Suppressor macrophage treated with lipopolysaccharide for 1 hour (primary cell): Measurements from ENCODE around the gene FPGS.

ENCODE experiments used
- DNase-seq, 3 donors: peaks; one replicate each; pipeline ENCODE4 v3.0.0-alpha.2; 2020 to 2022

The FPGS gene

DNA sequence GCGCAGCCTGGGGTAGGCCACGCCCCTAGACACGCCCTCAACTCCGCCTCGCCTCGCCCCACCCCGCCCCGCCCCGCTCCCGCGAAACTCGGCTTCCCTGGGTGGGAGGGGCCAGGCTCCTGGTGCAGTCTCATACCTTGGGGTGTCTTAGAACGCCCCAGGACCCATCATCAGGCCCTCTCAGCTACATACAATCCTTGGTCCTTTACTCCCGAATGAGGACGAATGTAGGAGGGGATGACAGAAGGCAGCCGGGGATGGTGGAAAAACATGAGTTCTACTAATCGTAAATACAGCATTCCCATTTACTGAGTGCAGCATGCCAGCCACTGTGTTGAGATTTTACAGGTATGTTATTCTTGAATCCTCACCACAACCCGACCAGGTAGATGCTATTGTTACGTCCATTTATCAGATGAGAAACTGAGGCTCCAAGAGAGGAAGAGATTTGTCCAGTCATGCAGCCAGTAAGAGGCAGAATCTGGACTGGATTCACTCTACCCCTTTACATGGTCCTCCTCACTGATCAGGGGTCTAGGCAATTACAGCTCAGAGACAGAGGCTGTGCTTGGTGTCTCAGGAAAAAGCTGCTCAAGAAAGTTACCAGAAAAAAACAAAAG, 31.0 kb upstream of the FPGS start:
- DNase-seq: no peak

DNA sequence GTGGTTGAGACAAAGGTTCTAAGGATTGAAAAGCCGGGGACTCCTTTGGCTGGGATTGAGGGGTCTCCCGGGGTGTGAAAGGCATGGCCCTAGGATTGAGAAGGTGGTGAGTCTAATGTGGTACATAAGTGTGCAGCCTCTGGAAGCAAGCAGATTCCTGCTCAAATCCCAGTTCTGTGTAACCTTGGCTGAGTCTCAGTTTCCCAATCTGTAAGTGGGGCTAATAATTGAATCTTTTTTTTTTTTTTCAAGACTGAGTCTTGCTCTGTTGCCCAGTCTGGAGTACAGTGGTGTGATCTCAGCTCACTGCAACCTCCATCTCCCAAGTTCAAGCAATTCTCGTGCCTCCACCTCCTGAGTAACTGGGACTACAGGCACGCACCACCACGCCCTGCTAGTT, 30.1 kb upstream of the FPGS start:
- no peak for DNase-seq

DNA sequence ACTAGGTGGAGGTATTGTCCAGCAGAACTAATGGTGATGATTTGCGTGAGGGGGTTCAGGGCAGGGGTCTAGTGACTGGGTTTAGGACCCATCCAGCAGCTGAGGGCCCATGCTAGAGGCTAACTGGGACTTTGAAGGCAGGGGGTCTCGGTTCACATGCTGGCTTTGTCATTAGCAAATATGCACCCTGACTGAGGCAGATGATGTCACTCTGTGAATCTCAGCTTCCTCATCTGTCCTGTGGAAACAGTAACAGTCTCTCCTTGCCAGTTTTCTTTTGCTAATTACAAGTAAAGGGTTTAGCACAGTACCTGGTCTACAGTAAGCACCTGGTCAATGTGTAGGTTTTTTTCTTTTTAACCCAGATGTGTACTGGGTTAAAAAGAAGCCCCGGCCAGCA, 29.4 kb upstream of the FPGS start:
- DNase-seq: peak; percentile 53 to 70 (median 65)

DNA sequence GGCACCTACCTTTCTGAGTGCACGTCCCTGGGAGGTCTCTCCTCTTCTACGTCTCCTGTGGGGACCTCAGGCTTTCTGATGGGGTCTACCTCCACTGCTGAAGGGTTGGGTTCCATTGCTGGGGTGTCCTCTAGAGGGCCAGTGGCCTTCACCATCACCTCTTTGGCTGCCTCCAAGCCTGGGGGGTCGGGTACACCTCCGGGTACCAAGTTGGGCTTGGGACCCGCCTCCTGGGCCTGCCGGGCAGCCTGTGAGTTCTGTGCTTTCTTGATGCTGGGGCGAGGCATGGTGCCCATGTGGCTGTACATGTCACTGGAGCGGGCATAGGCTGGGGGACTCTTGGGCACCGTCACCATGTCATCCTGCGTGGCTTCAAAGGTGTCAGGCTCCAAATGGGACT, 28.7 kb upstream of the FPGS start:
- no peak for DNase-seq

DNA sequence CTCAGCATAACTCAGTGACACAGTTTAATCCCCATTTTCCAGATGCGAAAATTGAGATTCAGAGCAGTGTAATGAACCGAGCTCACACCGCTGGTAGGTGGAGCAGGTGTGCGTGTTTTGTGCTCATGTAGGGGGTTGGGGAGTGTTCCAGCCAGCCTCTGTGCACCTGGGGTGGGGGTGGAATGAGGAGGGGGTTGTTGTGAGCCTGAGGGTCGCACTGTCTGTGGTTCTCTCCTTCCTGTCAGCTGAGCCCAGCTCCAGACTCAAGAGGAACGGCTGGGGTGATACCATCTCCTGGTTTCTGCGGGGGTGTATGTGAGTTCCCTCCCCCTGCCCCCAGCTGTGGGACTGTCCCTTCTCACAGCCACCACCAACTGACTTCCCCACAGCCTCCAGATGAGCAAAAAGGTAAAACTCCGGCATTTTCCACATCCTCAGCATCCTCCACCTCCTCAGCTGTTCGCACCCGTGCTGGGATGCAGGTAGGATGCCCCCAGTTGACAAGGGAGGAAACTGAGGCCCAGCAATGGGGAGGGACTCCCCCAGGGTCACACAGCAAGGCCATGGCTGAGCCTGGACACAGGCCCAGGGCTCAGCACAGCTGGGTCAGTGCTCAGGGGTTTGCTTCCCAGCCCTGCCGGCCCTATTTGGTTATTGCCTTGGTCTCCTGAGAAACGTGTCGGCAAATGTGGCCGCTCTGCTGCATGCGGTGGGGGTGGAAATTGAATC, 26.3 kb upstream of the FPGS start:
- peak; percentile 89 to 93 (median 89) for DNase-seq

DNA sequence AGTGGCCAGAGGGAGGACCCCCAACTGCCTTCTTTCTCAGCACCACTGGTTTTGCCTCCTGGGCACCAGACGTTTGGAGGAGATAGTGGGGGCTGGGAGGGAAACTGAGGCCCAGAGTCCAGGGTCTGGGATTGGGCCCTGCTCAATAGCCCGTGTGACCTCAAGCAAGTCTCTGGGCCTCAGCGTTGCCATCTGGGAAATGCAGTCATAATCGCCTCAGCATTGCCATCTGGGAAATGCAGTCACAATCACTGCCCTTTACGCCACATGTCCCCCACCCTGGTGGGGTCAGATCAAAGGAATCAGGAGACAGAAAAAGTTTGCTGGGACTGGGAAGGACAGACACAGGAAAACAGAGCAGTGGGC, 25.8 kb upstream of the FPGS start:
- peak in 1 of 3 donors; percentile 41 for DNase-seq

DNA sequence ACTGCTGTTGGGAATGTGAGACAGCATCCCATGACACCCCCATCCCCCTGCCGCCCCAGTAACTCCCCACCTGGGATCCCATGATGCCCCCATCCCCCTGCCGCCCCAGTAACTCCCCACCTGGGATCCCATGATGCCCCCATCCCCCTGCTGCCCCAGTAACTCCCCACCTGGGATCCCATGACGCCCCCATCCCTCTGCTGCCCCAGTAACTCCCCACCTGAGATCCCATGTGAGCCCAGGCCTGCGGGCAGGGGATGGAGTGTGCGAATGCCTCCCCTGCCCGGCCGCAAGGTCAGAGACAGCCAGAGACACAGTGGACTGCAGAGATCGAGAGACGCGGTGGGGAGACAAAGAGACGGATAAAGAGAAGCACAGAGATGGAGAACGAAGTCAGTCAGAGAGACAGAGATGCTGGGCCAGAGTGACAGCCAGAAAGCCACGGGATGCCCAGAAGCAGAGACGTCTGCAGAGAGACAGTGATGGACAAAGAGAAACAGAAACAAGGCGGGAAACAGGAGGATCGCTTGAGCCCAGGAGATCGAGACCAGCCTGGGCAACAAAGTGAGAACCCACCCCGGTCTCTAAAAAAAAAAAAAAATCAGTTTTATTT, 25.2 kb upstream of the FPGS start:
- peak in 1 of 3 donors; percentile 20 for DNase-seq

DNA sequence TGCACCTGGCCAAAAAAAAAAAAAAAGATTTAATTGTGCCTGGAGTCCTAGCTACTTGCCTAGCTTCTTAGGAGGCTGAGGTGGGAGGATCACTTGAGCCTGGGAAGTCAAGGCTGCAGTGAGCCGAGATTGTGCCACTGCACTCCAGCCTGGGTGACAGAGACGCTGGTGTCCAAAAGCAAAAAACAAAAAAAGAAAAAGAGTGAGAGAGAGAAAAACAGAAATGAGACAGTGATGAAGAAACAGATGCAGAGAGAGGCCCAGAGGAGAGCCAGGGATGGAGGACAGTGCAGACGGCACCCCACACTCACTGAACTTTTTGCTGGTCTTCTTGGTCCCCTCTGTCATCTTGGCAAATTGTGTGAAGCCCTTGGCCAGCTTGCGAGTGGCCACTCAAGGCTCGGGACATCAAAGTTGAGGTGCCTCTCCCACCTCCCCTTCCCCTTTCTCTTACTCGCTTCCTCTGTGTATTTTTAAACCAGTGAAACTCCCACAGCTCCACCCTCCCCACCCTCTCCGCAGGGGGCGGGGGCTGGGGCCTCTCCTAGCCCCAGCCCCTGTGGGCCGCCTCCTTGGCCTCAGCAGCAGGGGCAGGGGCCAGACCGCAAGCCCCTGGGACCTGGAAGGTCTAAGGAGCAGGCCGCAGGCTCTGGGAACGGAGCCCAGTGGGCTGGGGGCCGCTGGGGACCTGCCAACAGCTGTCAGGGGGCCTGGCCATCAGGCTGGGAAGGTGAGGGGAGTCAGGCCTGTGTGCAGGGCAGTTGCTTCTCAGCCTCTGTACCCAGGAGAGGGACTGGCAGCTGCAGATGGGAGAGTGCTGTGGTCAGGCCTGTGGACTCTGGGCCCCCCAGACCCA, 24.2 kb upstream of the FPGS start, which contains the start of gene SH2D3C:
Gene SH2D3C, minus strand, starts transcription at position 387 of the 856 bp plus-strand sequence. Its CDS starts 39 bp downstream, at position 348.
- DNase-seq: peak; percentile 39 to 62 (median 52)

DNA sequence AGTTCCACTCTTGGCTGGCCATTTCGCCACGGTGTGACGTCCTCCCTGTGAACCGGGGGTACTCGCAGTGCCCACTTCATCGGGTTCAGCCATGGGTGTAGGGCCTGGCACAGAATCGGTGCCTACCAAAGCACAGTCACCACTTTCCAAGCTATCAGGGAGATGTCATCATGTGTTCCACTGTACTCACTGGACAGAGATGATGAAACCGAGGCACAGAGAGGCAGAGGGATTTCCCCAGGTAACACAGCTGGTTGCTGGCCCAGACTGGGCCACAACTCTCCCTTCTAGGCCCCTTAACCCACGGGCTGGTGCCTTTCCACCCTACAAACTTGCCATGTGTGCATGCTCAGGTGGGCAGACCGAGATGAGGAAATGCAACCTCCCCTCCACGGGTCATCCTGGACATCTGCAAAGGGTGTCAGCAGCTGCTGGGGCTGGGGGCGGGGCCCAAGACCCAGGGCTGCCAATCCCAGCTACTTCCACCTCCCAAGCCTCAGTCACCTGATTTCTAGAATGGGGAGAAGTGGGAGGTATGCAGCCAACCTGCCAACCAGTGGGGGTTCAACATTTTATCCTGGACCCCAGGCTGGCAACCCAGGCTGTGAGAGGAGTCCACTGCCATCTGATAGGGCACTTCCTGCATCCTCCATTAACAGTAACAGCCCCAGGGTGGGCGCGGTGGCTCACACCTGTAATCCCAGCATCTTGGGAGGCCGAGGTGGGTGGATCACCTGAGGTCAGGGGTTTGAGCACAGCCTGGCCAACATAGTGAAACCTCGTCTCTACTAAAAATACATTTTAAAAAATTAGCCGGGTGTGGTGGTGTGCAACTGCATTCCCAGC, 23.3 kb upstream of the FPGS start:
- peak; percentile 86 to 91 (median 87) for DNase-seq

DNA sequence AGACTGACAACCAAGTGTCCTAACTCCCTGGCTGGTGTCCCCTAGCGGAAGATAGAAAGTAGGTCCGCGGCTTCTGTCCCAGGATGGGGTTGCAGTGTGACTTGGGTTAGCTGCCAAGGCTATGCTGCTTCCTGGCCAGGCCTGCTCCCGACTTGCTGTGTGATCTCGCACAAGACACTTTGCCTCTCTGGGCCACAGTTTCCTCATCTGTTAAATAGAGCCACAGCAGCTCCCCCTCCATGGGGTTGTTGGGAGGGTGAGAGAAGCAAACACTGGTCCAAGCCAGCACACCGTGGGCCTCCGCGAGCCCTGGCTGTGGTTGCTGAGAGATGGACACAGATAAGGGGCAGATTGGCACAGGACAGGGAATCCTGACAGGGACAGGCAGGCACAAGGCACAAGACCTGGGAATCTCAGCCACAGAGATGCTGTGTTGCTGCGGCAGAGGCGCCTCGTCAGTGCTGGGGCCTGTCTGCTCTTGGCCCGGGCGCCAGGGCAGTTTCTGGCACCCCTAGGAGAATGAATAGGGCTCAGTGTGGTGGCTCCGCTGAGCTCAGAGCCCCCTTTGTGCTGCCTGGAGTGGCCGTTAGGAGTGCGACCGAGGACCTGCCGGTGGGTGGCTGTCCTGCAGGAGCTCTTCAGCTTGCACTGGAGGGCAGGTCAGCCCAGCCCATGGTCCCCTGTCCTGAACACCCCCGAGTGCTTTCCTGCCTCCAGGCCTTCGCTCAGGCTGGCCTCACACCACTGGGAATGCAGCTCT, 22.4 kb upstream of the FPGS start:
- DNase-seq: no peak

DNA sequence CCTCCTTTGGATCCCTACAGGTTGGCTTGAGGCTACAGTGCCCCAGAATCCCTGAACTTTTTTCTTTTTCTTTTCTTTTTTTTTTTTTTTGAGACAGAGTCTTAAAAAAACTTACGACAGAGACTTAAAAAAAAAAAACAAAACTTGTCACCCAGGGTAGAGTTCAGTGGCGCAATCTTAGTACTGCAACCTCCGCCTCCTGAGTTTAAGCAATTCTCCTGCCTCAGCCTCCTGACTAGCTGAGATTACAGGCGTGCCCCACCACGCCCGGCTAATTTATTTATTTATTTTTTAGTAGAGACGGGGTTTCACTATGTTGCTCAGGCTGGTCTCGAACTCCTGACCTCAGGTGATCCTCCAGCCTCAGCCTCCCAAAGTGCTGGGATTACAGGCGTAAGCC, 21.8 kb upstream of the FPGS start:
- peak; percentile 66 to 75 (median 73) for DNase-seq

DNA sequence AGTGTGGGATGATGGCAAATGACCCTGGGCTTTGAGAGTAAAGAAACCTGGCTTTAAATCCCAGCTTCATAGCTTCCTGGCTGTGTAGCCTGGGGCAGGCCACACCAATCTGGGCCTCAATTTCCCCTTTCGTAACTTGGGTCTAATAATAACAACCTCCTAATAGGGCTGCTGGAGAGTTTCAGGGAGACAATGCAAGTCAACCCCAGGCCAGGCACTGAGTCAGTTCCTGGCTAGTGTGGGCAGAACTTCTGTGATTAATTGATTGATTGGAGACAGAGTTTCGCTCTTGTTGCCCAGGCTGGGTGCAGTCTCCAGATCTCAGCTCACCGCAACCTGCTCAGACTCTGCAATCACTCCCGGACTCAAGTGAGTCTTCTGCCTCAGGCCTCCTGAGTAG, 20.9 kb upstream of the FPGS start:
- peak in 2 of 3 donors; percentile 35 to 57 for DNase-seq

DNA sequence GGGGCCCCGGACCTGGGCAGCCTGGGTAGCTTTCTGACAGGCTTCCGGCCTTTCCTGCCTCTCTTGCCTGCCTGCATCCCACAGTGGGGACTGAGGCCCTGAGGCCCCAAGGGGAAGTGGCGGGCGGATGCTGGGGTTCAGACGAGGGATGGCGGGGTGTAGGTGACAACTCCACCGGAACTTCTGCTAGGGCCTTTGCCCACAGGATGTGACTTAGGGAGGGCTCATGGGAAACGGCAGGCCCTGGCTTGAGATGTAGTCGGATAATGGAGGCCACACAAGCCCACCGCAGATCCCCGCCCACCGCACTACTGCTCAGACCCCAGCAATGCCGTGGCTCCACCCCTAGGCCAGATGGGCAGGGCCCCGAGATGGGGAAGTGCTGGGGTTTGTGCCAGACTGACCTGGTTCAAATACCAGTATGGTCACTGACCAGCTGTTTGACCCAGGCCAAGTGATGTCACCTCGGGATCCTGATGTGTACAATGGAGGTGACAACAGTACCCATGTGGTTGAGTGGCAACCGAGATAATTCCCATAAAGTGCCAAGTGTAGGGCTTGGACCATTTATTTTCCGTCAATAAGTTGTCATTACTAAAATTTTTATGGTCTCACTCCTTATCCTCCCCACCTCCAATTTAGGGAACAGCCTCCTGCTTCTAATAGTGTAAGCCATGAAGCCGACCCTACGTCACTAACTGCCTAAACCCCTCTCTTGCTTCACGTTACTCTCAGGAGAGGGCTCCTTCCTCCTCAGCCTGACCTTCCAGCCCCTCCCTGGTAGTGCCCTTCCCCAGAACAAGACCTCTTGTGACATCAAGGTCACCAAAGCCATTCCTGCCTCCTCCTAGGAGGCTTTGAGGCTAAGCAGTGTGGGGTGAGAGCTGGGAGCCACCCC, 19.3 kb upstream of the FPGS start:
- peak; percentile 57 to 69 (median 63) for DNase-seq

DNA sequence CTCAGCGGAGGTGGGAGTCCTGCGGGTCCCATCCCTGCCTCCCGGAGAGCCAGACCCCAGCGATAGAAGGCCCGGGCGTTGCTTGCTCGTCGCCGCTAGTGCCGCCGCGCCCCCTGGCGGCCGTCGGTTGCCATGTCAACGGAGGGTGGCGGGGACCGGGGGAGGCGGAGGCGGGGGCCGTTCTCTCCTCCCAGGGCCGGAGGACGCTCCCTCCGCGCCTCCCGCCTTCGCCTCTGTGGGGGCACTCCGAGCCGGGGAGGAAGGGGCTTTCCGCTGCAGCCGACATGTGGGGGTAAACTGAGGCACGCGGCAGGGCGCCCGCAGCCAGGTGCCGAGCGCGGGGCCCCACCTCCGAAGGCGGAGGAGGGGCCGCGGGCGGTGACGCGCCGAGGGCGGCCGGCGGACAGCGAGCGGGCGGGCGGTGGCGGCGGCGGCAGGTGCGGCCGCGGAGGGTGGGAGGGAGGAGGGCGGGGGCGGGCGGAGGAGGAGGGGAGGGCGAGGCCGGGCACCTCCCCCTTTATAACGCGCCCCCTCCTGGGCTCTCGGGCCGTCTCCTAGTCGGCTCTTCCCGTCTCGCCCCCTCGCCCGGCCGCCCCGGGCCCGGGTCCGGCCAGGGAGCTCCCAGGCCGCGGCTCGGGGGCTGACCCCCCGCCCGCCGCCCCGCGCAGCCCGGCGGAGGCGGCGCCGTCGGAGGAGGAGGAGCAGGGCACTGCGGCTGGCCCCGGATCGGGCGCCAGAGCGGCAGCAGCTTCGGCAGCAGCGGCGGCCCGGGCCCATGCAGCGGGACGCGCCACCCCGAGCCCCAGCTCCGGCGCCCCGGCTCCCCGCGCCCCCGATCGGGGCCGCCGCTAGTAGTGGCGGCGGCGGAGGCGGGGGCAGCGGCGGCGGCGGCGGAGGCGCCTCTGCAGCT, 17.4 kb upstream of the FPGS start:
- peak; percentile 83 to 94 (median 90) for DNase-seq

DNA sequence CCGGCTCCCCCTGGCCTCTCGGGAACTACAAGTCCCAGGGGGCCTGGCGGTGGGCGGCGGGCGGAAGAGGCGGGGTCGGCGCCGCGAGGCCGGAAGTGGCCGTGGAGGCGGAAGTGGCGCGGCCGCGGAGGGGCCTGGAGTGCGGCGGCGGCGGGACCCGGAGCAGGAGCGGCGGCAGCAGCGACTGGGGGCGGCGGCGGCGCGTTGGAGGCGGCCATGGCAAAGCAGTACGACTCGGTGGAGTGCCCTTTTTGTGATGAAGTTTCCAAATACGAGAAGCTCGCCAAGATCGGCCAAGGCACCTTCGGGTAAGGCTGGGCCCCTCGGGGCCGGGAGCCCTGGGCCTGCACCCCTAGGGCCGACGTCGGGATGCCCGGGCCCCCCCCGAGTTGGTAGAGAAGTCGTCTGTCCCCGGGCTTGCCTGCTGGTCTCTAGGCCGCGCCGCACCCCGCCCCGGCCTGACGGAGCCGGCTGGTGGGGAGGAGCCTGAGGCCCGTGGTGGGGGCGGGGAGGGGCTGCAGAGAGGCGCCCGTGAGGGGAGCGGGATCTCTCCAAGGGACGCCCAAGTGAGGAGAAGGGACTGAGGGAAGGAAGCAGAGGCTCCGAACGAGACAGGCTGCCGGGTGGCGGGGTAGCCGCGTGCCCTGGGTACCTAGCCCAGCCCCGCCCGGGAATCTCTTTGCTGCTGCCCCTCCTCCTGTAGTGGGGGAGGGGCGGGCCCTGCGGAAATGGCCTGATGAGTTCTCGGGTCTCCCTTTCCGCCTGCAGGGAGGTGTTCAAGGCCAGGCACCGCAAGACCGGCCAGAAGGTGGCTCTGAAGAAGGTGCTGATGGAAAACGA, 16.5 kb upstream of the FPGS start, which contains the start of gene CDK9:
Gene CDK9, plus strand, starts transcription at position 102 of the 840 bp plus-strand sequence. Its CDS starts 115 bp downstream, at position 217.
- DNase-seq: peak; percentile 94 to 98 (median 97)

DNA sequence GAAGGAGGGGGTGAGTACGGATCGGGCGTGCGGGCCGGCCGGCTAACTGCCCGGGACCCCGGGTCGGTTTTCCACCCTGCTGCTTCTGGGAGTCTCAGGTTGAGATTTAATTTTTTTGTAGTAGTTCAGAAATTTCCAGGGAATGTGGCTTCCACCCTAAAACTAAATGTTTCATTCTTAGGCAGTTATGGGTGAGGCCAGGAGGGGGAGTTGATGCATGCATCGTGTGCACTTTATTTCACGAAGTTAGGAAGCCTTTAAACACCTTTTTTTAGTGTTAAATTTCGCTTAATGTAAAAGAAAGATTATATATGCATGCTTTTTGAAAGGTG, 15.9 kb upstream of the FPGS start:
- peak; percentile 32 to 44 (median 37) for DNase-seq

DNA sequence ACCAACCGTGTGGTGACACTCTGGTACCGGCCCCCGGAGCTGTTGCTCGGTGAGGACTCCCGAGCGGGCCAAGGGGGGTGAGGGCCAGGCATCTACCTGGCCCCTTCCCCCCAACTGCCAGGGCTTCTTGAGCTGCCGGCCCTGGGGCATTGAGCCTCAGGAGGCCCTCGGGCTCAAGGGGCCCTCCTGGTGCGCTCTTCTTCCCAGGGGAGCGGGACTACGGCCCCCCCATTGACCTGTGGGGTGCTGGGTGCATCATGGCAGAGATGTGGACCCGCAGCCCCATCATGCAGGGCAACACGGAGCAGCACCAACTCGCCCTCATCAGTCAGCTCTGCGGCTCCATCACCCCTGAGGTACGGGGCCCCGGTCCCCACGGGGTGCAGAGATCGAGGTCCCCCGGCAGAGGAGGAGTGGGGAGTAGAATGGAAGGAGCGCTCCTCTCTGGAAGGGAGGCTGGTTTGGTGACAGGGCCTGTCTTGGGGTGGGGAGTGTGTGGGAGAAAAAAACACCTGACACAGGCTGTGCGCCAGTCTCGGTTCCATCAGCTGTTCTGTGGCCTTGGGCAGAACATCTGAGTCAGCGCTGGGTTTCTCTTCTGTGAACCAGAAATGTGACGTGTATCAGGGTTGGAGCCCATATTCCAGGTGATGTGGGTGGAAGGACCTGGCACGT, 14.2 kb upstream of the FPGS start:
- no peak for DNase-seq

DNA sequence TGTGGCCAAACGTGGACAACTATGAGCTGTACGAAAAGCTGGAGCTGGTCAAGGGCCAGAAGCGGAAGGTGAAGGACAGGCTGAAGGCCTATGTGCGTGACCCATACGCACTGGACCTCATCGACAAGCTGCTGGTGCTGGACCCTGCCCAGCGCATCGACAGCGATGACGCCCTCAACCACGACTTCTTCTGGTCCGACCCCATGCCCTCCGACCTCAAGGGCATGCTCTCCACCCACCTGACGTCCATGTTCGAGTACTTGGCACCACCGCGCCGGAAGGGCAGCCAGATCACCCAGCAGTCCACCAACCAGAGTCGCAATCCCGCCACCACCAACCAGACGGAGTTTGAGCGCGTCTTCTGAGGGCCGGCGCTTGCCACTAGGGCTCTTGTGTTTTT, 13.5 kb upstream of the FPGS start:
- no peak for DNase-seq
